ENCODE results near the gene CTSZ.
"Not testable (repeated sequence)": the region's sequence is repeated elsewhere in the genome, so short reads cannot be mapped to it uniquely, and the experiment has no call there.

The CTSZ gene

GRCh38 chr20:59001068-59001448, 6.0 kb downstream of the CTSZ start:
- DNase-seq = no peak

- DNase-seq = no peak
Observed at GRCh38 chr20:59000326-59000725, 6.7 kb downstream of the CTSZ start.

DNA sequence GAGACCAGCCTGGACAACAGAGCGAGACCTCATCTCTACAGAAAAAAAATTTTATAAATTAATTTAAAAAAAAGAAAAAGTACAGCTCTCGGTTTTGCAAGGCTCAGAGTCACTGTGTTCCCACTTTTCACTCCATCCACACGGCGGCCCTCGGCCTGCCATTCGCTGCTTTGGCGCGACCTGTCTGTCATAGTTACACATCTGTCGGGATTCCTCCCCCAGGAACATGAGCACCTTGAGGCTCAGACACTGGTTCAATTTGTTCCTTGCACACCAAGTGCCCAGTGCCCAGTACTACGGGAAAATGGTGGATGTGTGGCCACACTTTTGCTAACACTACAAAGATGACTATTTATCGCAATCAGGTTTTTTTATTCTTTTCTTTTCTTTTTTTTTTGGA, 8.4 kb downstream of the CTSZ start:
- no peak for DNase-seq

DNA sequence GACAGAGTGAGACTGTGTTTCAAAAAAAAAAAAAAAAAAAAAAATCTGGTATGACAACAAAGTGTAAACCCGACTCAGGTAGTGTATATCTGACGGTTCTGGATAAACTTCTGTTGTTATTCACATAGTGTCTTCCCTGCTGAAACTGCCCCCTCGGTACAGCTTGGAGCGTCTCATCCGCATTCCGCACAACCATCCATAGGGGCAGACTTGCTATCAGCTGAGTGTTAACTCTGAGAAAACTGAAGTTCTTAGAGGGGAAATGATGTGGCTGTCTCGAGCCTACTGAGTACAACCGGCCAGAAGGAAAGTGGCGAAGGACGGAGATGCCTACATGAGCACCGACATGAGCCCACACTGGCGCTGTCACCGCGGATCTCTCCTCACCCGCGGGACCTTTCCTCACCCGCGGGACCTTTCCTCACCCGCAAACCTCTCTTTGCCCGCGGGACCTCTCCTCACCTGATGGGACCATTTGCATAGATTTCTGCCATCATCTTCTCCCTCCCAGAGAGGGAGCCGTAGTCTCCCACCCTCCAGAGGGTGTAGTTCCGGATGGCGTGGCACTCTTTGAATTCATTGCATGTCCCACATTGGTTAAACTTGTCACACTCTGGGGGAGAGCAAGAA, 9.8 kb downstream of the CTSZ start:
- no peak for DNase-seq

DNA sequence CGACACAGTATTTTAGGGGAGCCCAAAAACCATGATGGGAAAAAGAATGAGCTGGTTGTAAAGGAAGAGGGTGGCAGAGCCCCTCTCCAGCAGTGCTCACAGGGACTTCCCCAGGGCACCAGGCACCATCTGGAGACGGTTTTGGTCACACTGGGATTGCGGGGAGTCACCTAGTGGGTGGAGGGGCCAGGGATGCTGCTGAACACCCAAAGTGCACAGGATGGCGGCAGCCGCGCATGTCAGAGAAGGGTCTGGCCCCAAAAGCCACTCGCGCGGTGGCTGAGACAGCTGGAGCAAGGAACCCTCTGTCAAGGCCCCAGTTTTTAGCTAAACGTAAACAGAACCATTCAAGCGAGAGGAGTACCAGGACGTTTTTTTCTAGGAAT, 10.8 kb downstream of the CTSZ start:
- no peak for DNase-seq

- DNase-seq = no peak
Observed at GRCh38 chr20:58995461-58996225, 11.4 kb downstream of the CTSZ start.

DNA sequence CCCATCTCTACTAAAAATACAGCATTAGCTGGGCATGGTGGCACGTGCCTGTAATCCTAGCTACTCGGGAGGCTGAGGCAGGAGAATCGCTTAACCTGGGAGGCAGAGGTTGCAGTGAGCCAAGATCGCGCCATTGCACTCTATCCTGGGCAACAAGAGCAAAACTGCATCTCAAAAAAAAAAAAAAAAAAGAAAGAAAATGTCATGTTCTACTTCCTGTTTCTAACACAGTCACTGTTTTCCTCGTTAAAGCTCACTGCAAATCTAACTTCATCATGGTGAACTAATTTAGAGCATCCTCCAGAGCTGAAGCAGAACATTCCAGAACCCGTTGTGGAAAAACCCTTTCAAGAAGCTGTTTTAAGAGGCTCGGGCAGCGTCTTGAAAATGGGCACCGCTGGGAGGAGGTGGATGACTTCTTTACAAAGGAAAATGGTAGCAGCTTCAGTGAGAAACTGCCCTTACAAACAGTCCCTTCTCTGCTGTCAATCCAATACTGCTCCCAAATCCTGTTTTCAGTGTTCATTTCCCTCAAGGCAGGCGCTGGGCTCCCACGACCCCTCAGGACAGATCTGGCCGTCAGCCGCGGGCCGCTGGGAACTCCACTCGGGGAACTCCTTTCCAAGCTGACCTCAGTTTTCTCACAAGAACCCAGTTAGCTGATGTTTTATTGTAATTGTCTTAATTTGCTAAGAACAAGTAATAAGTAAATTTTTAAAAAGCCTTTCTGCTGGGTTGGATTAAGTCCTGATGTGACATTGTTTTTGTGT, 12.5 kb downstream of the CTSZ start:
- DNase-seq = no peak

DNA sequence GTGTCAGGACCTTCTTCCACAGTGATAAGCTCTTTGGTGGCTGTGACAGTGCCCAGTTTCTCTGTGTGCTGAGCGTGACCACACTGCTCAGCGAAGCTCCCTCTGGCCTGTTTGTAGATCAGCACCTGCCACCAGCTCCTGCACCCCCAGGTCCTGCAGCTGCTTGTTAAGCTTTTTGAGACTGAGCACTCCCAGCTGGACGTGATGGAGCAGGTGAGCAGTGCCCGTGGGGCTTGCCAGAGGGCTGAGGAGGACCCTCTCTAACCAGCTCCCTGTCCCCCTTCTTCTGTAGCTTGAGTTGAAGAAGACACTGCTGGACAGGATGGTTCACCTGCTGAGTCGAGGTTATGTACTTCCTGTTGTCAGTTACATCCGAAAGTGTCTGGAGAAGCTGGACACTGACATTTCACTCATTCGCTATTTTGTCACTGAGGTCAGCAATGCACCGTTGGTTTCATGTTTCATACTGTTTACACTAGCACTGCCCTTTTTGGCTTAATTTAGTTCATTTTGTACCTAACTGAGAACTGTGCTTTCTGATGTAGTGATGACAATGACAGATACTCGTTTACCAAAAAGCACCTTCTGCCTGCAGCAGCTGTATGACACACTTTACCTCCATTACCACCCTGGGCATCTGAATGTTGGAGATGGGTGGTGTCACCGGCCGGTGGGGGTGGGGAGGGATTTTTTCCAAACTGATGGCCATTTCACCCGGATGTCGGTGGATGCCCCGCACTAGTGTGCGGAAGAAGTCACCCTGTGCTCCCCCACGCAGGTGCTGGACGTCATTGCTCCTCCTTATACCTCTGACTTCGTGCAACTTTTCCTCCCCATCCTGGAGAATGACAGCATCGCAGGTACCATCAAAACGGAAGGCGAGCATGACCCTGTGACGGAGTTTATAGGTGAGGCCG, 13.5 kb downstream of the CTSZ start:
- no peak for DNase-seq

GRCh38 chr20:58992911-58993310, 14.1 kb downstream of the CTSZ start:
- DNase-seq = no peak

GRCh38 chr20:58991715-58992114, 15.3 kb downstream of the CTSZ start:
- no peak for DNase-seq

GRCh38 chr20:58990651-58991445, 16.2 kb downstream of the CTSZ start:
- no peak for DNase-seq

DNA sequence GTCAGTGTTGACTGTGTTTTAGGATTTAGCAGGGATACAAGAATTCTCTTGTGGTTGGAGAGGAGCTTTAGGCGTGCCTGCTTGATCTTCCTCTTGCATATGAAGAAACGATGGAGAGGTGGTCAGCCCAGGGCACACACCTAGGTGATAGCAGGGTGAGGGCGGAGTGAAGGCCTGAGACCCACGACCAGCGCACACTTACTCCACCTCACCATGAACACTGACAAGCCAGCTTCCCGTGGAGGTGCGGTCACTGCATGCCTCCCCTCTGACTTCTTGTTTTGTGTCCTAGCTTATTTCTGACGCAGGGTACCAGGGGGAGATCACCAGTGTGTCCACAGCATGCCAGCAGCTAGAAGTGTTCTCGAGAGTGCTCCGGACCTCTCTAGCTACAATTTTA, 17.9 kb downstream of the CTSZ start:
- no peak for DNase-seq

DNA sequence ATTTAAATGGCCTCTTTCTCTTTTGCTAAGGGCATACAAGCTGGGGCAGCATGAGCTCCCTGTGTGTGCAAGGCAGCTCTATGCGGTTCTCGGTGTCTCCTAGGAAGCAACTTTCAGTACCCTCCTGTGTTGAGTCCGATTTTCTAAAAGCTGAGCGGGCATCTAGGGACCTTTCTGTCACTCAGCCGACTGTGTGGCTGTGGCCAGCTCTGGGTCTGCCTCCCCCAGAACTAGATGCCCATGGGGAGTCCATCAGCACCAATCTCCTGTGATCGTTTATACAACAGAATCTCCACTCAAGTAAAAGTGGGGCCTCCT, 18.5 kb downstream of the CTSZ start:
- DNase-seq = no peak

- DNase-seq = no peak
Observed at GRCh38 chr20:58987790-58988564, 19.1 kb downstream of the CTSZ start.

GRCh38 chr20:58986968-58987517, 20.0 kb downstream of the CTSZ start:
- no peak for DNase-seq

DNA sequence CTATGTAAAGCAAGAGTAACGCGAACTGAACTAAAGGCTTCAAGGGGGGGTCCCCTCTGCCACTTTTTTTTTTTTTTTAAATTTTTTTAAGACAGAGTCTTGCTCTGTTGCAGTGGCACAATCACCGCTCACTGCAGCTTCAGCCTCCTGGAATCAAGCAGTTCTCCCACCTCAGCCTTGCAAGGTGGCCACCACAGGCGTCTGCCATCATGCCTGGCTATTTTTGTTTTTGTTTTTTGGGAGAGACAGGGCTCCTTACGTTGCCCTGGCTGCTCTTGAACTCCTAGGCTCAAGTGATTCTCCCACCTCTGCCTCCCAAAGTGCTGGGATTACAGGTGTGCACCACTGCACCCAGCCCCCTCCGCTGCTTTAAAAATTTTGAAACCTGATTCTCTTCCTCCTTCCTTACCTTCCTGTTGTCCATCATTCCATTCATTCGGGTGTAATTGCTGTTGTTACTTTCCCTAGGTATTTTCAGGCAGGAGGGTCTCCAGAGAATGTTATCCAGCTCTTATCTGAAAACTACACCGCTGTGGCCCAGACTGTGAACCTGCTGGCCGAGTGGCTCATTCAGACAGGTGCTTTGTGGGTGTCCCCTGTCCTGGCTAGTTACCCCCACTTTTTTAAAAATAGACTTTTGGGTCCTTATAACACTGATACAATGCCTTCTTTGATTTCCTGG, 20.6 kb downstream of the CTSZ start:
- no peak for DNase-seq

- DNase-seq = no peak
Observed at GRCh38 chr20:58985656-58986055, 21.4 kb downstream of the CTSZ start.

DNA sequence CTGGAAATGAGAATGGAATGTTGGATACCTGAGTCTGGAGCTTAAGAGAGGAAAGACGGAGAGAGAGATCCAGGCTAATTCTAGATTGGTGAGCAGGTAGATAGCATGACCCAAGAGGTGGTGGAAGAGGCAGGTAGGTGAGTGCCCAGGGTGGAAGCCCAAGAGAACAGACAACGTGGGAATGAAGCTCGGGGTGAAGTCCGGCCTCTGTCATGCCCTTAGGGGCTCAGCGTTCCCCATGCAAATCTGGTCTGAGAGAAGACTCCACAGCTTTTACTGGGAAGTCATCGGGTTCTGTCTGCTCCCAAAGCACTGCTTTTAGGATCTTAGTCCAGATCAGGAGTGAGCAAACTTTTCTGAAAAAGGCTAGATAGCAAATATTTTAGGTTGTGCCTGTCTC, 22.4 kb downstream of the CTSZ start:
- no peak for DNase-seq

DNA sequence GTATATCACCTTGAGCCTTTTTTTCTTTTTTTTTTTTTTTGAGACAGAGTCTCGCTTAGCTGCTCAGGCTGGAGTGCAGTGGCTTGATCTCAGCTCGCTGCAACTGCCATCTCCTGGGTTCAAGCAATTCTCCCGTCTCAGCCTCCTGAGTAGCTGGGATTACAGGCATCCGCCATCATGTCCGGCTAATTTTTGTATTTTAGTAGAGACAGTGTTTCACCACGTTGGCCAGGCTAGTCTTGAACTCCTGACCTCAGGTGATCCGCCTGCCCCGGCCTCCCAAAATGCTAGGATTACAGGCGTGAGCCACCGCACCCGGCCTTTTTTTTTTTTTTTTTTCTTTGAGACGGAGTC, 24.0 kb downstream of the CTSZ start:
- DNase-seq = not testable (repeated sequence)
